Activated CD8-positive, alpha-beta memory T cell treated with anti-CD3 and anti-CD28 coated beads, Interleukin-2, amount 10 ng/mL, durations not matched to agents 7 days and 5 days (primary cell): ENCODE measurements around the gene MAPK8IP3. TPM values are rescaled to one million over a fixed set of nuclear protein-coding genes. Genes with fewer than 3 reads are reported as not detected.

ENCODE experiments used
- ATAC-seq: fragments of 150-1000 bp; cut with Tn5 transposase; one replicate; pipeline ENCODE4 v1.10.0; 2021; ENCODE audit warnings: moderate library complexity
- CTCF ChIA-PET: fragments of 350-600 bp; sonication (Branson Sonifier 250); formaldehyde crosslinking; loops from one replicate; lab custom pipeline; 2021; ENCODE audit warnings: antibody characterized with exemption; lab: Charles Lee
- DNase-seq: peaks from one replicate; pipeline ENCODE4 v3.0.0-alpha.2; 2020
- H3K27ac Mint-ChIP-seq: one replicate; pipeline ENCODE4 v1.8.0; 2021; ENCODE audit warnings: mild to moderate bottlenecking, mixed read lengths
- H3K27me3 Mint-ChIP-seq: one replicate; pipeline ENCODE4 v1.8.0; 2021; ENCODE audit warnings: mixed read lengths
- H3K36me3 Mint-ChIP-seq: one replicate; pipeline ENCODE4 v1.8.0; 2021; ENCODE audit warnings: mild to moderate bottlenecking, mixed read lengths
- H3K4me1 Mint-ChIP-seq: one replicate; pipeline ENCODE4 v1.8.0; 2021; ENCODE audit warnings: mixed read lengths
- H3K4me3 Mint-ChIP-seq: one replicate; pipeline ENCODE4 v1.8.0; 2021; ENCODE audit warnings: mild to moderate bottlenecking, moderate library complexity, mixed read lengths
- H3K9me3 Mint-ChIP-seq: one replicate; pipeline ENCODE4 v1.8.0; 2022; ENCODE audit warnings: low read depth, mixed read lengths
- total RNA-seq, 2 experiments: library from RNA; stranded (reverse); gene quantifications; one replicate each; pipeline ENCODE4 v1.2.3, GENCODE V29; 2021

MAPK8IP3 gene
- total RNA-seq, 2 experiments from 2014 or later, result 78.9 to 101 TPM

GRCh38 chr16:1740234-1740633 lies 34.2 kb downstream of the MAPK8IP3 start:
- CTCF ChIA-PET, result no interaction called here
- no peaks in the 10 kb centered on the region for H3K4me1 Mint-ChIP-seq
- H3K9me3 Mint-ChIP-seq, result no peaks in the 10 kb centered on the region
- peaks cover 2% of the 10 kb centered on the region for H3K36me3 Mint-ChIP-seq
- no peak overlapping the region for H3K4me3 Mint-ChIP-seq
- no peak overlapping the region for H3K27ac Mint-ChIP-seq
- H3K27me3 Mint-ChIP-seq, result no peaks in the 10 kb centered on the region
- ATAC-seq (no peak), DNase-seq (no peak)

GRCh38 chr16:1740781-1741490 lies 34.9 kb downstream of the MAPK8IP3 start:
- DNase-seq (no peak), ATAC-seq (no peak)
- H3K36me3 Mint-ChIP-seq, result peaks cover 2% of the 10 kb centered on the region
- no peaks in the 10 kb centered on the region for H3K27me3 Mint-ChIP-seq
- H3K9me3 Mint-ChIP-seq, result no peaks in the 10 kb centered on the region
- H3K4me3 Mint-ChIP-seq, result no peak overlapping the region
- no peaks in the 10 kb centered on the region for H3K4me1 Mint-ChIP-seq
- H3K27ac Mint-ChIP-seq, result no peak overlapping the region
- CTCF ChIA-PET, result no interaction called here

GRCh38 chr16:1741553-1742165 lies 35.7 kb downstream of the MAPK8IP3 start:
- no peaks in the 10 kb centered on the region for H3K4me1 Mint-ChIP-seq

GRCh38 chr16:1743376-1744337 lies 37.7 kb downstream of the MAPK8IP3 start:
- H3K27me3 Mint-ChIP-seq, result no peaks in the 10 kb centered on the region
- no peak overlapping the region for H3K4me3 Mint-ChIP-seq
- ATAC-seq (no peak), DNase-seq (no peak)
- peaks cover 2% of the 10 kb centered on the region for H3K36me3 Mint-ChIP-seq
- CTCF ChIA-PET, result no interaction called here
- H3K9me3 Mint-ChIP-seq, result no peaks in the 10 kb centered on the region
- H3K4me1 Mint-ChIP-seq, result no peaks in the 10 kb centered on the region
- H3K27ac Mint-ChIP-seq, result no peak overlapping the region

More at GRCh38 chr16:1741553-1742165, 35.7 kb downstream of the MAPK8IP3 start:
- H3K27ac Mint-ChIP-seq, result no peak overlapping the region
- CTCF ChIA-PET, result no interaction called here
- DNase-seq (no peak), ATAC-seq (no peak)
- no peaks in the 10 kb centered on the region for H3K9me3 Mint-ChIP-seq
- H3K4me3 Mint-ChIP-seq, result no peak overlapping the region
- peaks cover 2% of the 10 kb centered on the region for H3K36me3 Mint-ChIP-seq
- no peaks in the 10 kb centered on the region for H3K27me3 Mint-ChIP-seq

- H3K4me1 Mint-ChIP-seq, result no peaks in the 10 kb centered on the region
- H3K9me3 Mint-ChIP-seq, result no peaks in the 10 kb centered on the region
- H3K27ac Mint-ChIP-seq, result no peak overlapping the region
- CTCF ChIA-PET, result no interaction called here
- peaks cover 2% of the 10 kb centered on the region for H3K36me3 Mint-ChIP-seq
- no peak overlapping the region for H3K4me3 Mint-ChIP-seq
- ATAC-seq (no peak), DNase-seq (no peak)
- no peaks in the 10 kb centered on the region for H3K27me3 Mint-ChIP-seq
These were observed 38.4 kb downstream of the MAPK8IP3 start for GRCh38 chr16:1744338-1744840.

- ATAC-seq (no peak), DNase-seq (no peak)
- CTCF ChIA-PET, result interaction anchor here (1.4 kb wide), 1 partner anchor 13 kb away, joined by 4 read pairs; no protein-coding TSS in a partner anchor
- no peak overlapping the region for H3K27ac Mint-ChIP-seq
- peaks cover 3% of the 10 kb centered on the region for H3K36me3 Mint-ChIP-seq
- H3K4me1 Mint-ChIP-seq, result no peaks in the 10 kb centered on the region
- H3K27me3 Mint-ChIP-seq, result no peaks in the 10 kb centered on the region
- no peak overlapping the region for H3K4me3 Mint-ChIP-seq
- H3K9me3 Mint-ChIP-seq, result no peaks in the 10 kb centered on the region
These were observed 39.3 kb downstream of the MAPK8IP3 start for GRCh38 chr16:1745181-1745899.

- CTCF ChIA-PET, result interaction anchor here (1.4 kb wide), 1 partner anchor 14 kb away, joined by 4 read pairs; no protein-coding TSS in a partner anchor
- no peaks in the 10 kb centered on the region for H3K27me3 Mint-ChIP-seq
- ATAC-seq (no peak), DNase-seq (no peak)
- no peaks in the 10 kb centered on the region for H3K9me3 Mint-ChIP-seq
- no peak overlapping the region for H3K4me3 Mint-ChIP-seq
- no peaks in the 10 kb centered on the region for H3K4me1 Mint-ChIP-seq
- peaks cover 3% of the 10 kb centered on the region for H3K36me3 Mint-ChIP-seq
- no peak overlapping the region for H3K27ac Mint-ChIP-seq
These were observed 40.1 kb downstream of the MAPK8IP3 start for GRCh38 chr16:1745900-1746692.

- no peak overlapping the region for H3K27ac Mint-ChIP-seq
- H3K27me3 Mint-ChIP-seq, result no peaks in the 10 kb centered on the region
- CTCF ChIA-PET, result interaction anchor here (1.4 kb wide), 1 partner anchor 15 kb away, joined by 4 read pairs; no protein-coding TSS in a partner anchor
- H3K4me3 Mint-ChIP-seq, result no peak overlapping the region
- H3K36me3 Mint-ChIP-seq, result peaks cover 3% of the 10 kb centered on the region
- no peaks in the 10 kb centered on the region for H3K4me1 Mint-ChIP-seq
- ATAC-seq (no peak), DNase-seq (no peak)
- no peaks in the 10 kb centered on the region for H3K9me3 Mint-ChIP-seq
These were observed 40.7 kb downstream of the MAPK8IP3 start for GRCh38 chr16:1746693-1747195.

- DNase-seq (no peak), ATAC-seq (no peak)
- CTCF ChIA-PET, result no interaction called here
- H3K27me3 Mint-ChIP-seq, result no peaks in the 10 kb centered on the region
- no peaks in the 10 kb centered on the region for H3K9me3 Mint-ChIP-seq
- no peak overlapping the region for H3K4me3 Mint-ChIP-seq
- peaks cover 5% of the 10 kb centered on the region for H3K36me3 Mint-ChIP-seq
- no peak overlapping the region for H3K27ac Mint-ChIP-seq
- no peaks in the 10 kb centered on the region for H3K4me1 Mint-ChIP-seq
These were observed 41.9 kb downstream of the MAPK8IP3 start for GRCh38 chr16:1747934-1748333.

GRCh38 chr16:1749152-1750117 lies 43.4 kb downstream of the MAPK8IP3 start:
- Mint-ChIP-seq H3K9me3 (no peaks in the 10 kb centered on the region), H3K36me3 (peaks cover 5% of the 10 kb centered on the region), H3K4me3 (no peak overlapping the region), H3K27me3 (no peaks in the 10 kb centered on the region), H3K4me1 (no peaks in the 10 kb centered on the region), H3K27ac (no peak overlapping the region)
- DNase-seq (no peak), ATAC-seq (no peak)
- CTCF ChIA-PET, result interaction anchor here (0.7 to 1.4 kb wide), 2 partner anchors 26 to 43 kb away, joined by 3 read pairs; partner anchors contain the start of gene MAPK8IP3

GRCh38 chr16:1751946-1752345 lies 46.0 kb downstream of the MAPK8IP3 start:
- Mint-ChIP-seq H3K27me3 (no peaks in the 10 kb centered on the region), H3K4me1 (peaks cover 6% of the 10 kb centered on the region), H3K4me3 (no peak overlapping the region), H3K36me3 (peaks cover 4% of the 10 kb centered on the region), H3K27ac (no peak overlapping the region), H3K9me3 (no peaks in the 10 kb centered on the region)
- DNase-seq (no peak), ATAC-seq (no peak)
- CTCF ChIA-PET, result no interaction called here
